ENCODE results near the gene DDX20.

DNA sequence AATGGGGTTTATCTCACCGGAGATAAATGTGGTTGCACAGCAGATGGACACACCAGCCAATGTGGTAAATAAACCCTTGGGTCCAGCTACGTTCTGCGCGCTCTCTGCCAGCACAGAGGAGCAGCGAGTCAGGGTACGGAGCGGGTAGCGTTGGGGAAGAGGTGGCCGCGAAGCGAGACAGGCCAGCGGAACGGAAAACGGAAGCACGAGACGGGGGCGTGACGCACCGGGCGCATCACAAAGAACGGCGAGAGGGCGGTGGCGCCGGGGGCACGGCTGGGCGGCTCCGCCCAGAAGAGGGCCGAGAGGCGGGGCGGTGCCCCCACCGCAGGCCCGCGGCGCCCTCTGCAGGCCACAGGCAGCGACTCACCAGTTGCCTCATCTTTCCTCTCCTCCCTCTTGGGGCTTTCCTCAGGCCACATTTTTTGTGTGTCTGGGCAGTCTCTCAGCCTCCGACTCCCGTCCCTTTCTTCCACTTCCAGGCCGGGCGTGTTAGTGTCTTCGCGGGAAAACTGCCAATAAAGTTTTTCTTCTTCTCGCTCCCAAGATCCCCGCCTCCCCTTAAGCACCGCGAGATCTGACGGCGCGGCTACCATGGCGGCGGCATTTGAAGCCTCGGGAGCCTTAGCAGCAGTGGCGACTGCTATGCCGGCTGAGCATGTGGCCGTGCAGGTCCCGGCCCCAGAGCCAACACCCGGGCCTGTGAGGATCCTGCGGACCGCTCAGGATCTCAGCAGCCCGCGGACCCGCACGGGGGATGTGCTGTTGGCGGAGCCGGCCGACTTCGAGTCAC is at the start of gene DDX20:
- TF ChIP-seq, protein P1, sequence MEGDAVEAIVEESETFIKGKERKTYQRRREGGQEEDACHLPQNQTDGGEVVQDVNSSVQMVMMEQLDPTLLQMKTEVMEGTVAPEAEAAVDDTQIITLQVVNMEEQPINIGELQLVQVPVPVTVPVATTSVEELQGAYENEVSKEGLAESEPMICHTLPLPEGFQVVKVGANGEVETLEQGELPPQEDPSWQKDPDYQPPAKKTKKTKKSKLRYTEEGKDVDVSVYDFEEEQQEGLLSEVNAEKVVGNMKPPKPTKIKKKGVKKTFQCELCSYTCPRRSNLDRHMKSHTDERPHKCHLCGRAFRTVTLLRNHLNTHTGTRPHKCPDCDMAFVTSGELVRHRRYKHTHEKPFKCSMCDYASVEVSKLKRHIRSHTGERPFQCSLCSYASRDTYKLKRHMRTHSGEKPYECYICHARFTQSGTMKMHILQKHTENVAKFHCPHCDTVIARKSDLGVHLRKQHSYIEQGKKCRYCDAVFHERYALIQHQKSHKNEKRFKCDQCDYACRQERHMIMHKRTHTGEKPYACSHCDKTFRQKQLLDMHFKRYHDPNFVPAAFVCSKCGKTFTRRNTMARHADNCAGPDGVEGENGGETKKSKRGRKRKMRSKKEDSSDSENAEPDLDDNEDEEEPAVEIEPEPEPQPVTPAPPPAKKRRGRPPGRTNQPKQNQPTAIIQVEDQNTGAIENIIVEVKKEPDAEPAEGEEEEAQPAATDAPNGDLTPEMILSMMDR (IDR thresholded peaks at IDR 0.05): peak; percentile 86 to 95 (median 89)
- TF ChIP-seq POLR2AphosphoS5 (IDR thresholded peaks at IDR 0.05): peak; percentile 73 to 85 (median 78)
- TF ChIP-seq POLR2A (IDR thresholded peaks at IDR 0.05): no peak
